HG03103 (cell line): ENCODE measurements around the gene SMG6.

ENCODE experiments used
- ATAC-seq: cut with Tn5 transposase; IDR thresholded peaks from one replicate; pipeline ENCODE4 v1.9.1; 2021; ENCODE audit warnings: low read depth; ENCODE audit not compliant: unreplicated experiment

Gene SMG6

DNA sequence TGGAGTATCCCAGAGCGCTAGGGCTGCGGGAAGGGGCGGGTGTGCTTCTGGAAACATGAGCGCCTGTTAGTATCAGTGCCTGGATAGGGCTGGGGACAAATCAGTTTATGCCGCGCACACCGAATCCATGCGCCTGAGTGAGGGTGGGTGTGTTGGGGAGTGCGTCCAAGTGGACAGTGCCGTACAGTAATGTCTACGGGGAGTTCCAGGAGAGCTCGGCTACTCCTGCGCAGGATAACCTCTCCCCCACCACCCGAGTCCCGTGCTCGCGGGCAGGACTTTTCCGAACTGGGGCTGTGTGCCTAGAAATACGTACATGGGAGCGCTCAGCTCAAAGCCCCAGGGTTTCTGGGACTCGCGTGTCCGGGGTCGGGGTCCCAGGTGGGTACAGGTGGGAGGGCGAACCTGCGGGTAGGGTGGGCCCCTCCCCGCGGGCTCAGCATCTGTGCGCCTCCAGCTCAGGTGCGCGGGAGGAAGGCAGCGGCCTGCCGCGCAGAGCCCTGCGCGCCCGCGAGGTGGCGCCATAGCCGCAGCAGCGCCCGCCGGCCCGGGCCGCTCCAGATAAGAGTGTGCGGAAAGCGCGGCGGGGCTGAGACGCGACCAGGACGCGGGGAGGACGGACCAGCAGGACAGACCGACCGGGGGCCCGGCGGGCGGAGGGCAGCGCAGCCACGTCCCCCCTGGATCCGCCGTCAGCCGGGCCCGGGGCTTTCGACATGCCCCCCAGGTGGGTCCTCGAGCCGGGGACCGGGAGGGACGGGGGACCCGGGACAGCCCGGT is 248.9 kb downstream of the SMG6 start, which contains the start of gene HIC1:
Gene HIC1 (plus strand): TSS at position 592 of the 780 bp plus-strand sequence. CDS start 1,588 bp downstream, outside the sequence.
- no peak for ATAC-seq

- no peak for ATAC-seq
Observed at GRCh38 chr17:2054262-2054511, 249.4 kb downstream of the SMG6 start.

DNA sequence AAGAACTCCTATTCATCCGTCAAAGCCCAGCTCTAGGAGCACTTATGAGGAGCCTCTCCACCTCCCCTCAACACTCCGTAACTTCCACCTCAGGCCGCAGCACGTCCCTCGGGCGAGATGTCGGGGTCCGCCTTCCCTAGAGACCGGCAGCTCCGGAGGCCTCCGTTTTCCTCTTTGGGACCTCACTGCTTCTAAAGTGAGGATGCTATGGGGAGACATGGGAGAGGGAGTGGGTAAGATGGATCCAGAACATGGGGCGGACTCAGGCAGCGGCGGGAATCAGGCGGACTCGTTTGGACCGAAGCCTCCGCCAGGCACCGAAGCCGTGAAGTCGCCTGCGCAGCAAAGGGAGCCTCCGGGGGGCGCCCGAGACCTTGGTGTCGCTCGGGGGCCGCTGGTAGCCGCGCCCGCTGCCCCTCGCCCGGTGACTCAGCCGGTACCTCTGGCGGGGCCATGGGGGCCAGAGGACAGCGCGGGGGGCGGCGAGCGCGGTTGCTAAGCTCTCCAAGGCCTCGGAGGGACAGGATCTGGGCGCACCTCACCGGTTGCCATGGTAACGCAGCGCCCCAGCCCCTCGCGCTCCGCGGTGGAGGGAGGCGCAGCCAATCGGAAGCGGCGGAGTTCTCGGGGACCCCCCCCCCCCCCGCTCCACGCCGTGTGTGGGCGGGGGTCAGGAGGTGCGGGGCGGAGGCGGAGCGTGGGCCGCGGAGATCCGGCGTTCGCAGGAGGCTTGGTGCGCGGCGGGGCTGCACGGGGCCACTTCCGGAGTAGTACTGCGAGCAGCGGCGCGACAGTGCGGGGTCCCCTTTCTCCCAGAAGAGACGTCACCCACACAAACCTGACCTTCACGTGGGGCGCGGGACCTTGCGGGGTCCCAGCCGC is 250.0 kb downstream of the SMG6 start:
- no peak for ATAC-seq

- ATAC-seq = no peak
Observed at GRCh38 chr17:2051933-2052559, 251.5 kb downstream of the SMG6 start.

- ATAC-seq = no peak
Observed at GRCh38 chr17:2051061-2051932, 252.3 kb downstream of the SMG6 start.

GRCh38 chr17:2050300-2051060 is 253.1 kb downstream of the SMG6 start:
- ATAC-seq = peak; percentile 12

DNA sequence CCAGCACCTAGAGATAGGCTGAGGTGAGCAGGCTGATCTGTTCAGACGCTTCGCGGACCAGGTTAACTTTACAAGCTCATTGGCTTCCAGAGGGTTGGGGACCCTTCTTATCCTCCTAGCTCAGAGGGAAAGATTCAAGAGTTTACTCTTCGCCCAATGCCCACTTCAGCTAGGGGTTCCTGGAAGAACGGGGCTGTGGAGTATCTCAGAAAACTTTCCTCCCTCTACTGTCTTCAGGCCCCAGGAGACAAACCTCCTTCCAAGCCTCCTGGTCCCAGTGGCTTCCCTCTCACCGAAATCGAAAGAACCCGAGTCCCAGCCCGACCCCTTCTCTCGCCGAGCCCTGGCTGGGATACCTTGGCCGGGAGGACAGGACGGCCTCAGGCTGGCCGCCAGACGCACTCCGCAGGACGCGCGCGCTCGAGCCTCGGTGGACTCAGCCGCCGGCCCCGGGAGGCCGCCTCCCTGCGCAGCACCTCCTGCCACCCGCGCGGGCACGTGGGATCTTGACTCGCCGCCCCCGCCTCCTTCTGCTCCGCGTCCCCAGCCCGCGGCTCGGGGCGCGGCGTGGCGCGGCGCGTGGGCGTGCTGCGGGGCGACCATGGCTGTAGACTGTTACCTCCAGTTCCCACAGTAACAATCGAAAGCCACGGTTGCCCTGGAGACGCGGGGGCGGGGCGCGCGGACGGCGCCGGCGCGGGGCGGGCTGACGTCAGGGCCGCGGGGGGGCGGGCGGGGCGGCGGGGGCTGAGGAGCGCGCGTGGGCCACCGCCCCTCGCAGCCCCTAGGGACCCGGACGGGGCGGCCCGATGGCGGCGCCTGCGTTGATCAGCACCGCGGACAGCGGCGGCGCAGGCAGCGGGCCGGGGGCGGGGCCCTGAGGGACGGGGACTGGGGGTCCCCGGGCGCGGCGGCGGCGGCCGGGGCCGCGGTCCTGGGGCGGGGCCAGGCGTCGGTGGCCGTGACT is 254.0 kb downstream of the SMG6 start:
- ATAC-seq = peak; percentile 37

DNA sequence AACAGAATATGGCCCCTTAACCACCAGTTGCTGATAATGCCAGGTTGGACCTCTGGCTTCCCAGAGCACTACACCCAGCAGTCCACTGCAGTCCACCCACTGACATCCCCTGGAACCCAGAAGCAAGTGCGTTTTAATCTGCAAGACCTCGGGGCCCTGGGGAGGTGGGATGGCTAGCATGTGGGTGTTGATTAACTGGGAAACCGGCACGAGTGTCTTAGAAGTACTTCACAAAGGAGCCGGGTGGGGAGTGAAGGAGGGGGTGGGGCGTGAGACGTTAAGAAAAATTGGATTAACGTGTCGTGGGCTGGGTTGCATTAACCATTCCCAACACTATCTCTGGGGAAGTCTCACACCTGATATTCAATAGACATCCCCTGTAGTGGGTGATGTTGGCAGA is 254.8 kb downstream of the SMG6 start:
- ATAC-seq = no peak

DNA sequence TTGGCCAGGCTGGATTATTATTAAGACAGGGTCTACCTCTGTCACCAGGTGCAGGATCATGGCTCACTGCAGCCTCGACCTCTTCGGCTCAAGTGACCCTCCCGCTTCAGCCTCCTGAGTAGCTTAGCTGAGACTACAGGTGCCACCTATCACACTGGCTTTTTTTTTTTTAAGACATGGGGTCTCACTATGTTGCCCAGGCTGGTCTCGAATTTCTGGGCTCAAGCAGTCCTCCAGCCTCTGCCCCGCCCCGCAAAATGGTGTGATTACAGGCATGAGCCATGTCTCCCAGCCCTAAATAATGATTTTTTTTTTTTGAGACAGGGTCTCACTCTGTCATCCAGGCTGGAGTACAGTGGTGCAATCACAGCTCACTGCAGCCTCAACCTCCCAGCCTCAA is 256.0 kb downstream of the SMG6 start:
- ATAC-seq = no peak

DNA sequence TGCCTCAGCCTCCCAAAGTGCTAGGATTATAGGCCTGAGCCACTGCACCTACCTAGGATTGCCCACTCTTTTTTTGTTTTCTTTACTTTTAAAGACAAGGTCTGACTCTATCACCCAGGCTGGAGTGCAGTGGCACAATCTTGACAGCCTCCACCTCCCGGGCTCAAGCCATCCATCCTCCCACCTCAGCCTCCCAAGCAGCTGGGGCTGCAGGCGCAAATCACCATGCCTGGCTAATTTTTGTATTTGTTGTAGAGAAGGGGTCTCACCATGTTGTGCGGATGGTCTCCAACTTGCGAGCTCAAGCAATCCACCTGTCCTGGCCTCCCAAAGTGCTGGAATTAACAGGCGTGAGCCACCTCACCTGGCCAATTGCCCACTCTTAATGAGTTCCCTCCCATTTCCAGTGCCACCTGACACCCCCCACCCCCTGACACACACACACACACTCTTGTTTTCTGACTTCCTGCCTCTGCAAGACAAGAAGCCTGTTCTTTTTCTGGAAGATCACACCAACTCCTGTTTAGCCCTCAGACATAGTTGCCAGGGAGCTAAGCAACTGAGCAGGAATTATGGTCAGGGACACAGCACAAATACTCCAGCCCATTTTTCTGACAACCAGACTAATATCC is 259.2 kb downstream of the SMG6 start:
- ATAC-seq = no peak

- ATAC-seq = no peak
Observed at GRCh38 chr17:2043785-2044184, 259.8 kb downstream of the SMG6 start.

DNA sequence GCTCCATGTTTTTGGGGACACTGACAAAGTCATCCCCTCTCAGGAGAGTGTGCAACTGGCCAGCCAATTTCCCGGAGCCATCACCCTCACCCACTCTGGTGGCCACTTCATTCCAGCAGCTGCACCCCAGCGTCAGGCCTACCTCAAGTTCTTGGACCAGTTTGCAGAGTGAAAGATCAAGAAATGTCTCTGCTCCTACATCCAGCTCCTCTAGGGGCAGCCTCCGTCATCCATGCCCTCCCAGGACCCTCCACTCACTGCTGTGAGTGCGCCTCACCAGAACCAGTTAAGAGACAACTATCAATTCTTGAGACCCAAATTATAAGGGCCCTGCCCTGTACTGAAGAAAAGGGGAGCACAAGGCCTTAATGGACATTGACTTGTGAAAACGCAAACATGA is 260.7 kb downstream of the SMG6 start:
- no peak for ATAC-seq

DNA sequence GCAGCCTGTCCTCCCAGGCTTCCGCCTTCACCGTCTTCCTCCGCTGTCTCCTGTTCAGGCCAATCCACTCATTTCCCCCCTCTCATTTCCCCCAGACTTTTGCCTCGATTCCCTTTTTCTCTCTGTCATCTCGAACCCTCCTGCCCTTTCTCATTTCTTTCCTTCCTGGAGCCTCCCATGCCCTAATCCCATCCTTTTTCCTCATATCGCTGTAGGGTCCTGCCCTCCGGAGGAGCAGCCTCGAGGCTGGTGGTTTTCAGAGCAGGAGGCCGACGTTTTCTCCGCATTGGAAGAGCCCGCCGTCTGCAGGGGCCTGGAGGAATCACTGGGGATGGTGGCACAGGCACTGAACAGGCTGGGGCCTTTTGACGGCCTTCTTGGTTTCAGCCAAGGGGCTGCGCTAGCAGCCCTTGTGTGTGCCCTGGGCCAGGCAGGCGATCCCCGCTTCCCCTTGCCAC is 261.2 kb downstream of the SMG6 start:
- peak; percentile 9 for ATAC-seq

- ATAC-seq = peak; percentile 87
Observed at GRCh38 chr17:2041561-2042389, 261.8 kb downstream of the SMG6 start, which contains the start of gene OVCA2. TSS of gene OVCA2 (plus strand) at chr17:2042022. CDS start at chr17:2042048, 26 bp downstream.

- no peak for ATAC-seq
Observed at GRCh38 chr17:2040942-2041560, 262.5 kb downstream of the SMG6 start.

DNA sequence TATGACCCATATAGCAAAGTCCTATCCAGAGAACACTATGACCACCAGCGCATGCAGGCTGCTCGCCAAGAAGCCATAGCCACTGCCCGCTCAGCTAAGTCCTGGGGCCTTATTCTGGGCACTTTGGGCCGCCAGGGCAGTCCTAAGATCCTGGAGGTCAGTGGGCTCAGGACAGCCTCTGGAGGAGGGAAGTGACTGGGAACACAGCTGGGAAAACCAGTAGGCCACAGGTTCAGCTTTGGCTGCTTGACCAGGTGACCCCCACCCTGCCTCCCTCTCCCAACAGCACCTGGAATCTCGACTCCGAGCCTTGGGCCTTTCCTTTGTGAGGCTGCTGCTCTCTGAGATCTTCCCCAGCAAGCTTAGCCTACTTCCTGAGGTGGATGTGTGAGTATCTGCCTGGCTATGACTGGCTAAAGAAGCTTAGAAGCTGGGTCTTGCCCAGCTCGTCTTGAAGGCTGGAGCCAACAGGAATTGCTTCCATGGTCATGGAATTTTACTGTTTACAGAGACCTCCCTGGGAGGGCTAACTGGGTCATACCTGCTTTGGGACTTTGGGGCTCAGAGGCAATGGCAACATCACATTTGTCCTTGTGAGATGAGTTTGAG is 263.3 kb downstream of the SMG6 start:
- no peak for ATAC-seq
